Transverse colon (tissue), 4 donors: ENCODE results near the gene TBX2. TPM values are rescaled to one million over a fixed set of nuclear protein-coding genes. Genes with fewer than 3 reads are reported as not detected.

Source experiments
- DNase-seq: peaks from one replicate; pipeline ENCODE4 v3.0.0-alpha.2; 2019
- H3K27ac ChIP-seq, 4 donors: fragments of 200-600 bp; sonication (generic); 2 replicates each; pipeline ENCODE4 v1.5.1; 2016 to 2018; ENCODE audit warnings: inconsistent platforms in 4 of 4
- H3K27me3 ChIP-seq: fragments of 200-600 bp; sonication (generic); 2 replicates; pipeline ENCODE4 v1.5.1; 2017; ENCODE audit warnings: inconsistent platforms
- H3K36me3 ChIP-seq, 4 donors: fragments of 200-600 bp; sonication (generic); 2 replicates each; pipeline ENCODE4 v1.5.1; 2017 to 2019; ENCODE audit warnings: inconsistent platforms in 4 of 4
- H3K4me1 ChIP-seq, 4 donors: fragments of 200-600 bp; sonication (generic); 2 replicates each; pipeline ENCODE4 v1.5.1; 2017 to 2020; ENCODE audit warnings: inconsistent platforms in 4 of 4
- H3K4me3 ChIP-seq, 4 donors: fragments of 200-600 bp; sonication (generic); 1 replicate in 1 of 4; 2 replicates in 3 of 4; pipeline versions ENCODE4 v1.5.1 to v1.6.1; 2017 to 2019; ENCODE audit warnings: inconsistent platforms in 4 of 4
- H3K9me3 ChIP-seq, 2 donors: fragments of 200-600 bp; sonication (generic); 2 replicates each; pipeline ENCODE4 v1.5.1; 2017 to 2019; ENCODE audit warnings: inconsistent platforms in 2 of 2
- EP300 ChIP-seq: sonication (generic); formaldehyde crosslinking; IDR thresholded peaks from one replicate; pipeline ENCODE4 v1.6.1; 2017; ENCODE audit warnings: antibody characterized with exemption, low read depth
- POLR2A ChIP-seq: fragments of 450-650 bp; IDR thresholded peaks from one replicate; pipeline ENCODE4 v1.6.1; 2016; ENCODE audit warnings: antibody characterized with exemption, mild to moderate bottlenecking, moderate library complexity
- POLR2AphosphoS5 ChIP-seq, 3 donors: sonication (generic); formaldehyde crosslinking; IDR thresholded peaks; one replicate each; pipeline ENCODE4 v1.6.1; 2016; ENCODE audit warnings: antibody characterized with exemption in 3 of 3
- WGBS, 2 donors: methylation state at CpG; one replicate each; pipeline ENCODE4 v1.1.5; 2018; ENCODE audit warnings: low coverage in 1 of 2; 5-methylcytosine and 5-hydroxymethylcytosine counted together
- in situ Hi-C, 4 donors: fragments of 200-750 bp; cut with MboI; loops; one replicate each; pipeline versions ENCODE4 v1.15.0 to v1.15.1; 2017; ENCODE audit warnings: low sequenced_read_pairs in 3 of 4, low pct_ligation_motif_present in 1 of 4, low pct_unique_long_range_greater_than_20kb in 1 of 4
- intact Hi-C: fragments of 100-400 bp; cut with DNase I; formaldehyde crosslinking; loops from one replicate; pipeline ENCODE4 v1.15.1; 2023; ENCODE audit warnings: low total_unique reads
- total RNA-seq, 4 donors: library from RNA; depleted of rRNA; stranded (reverse); fragments of >200 nt; gene quantifications; one replicate each; pipeline ENCODE4 v1.1.0, GENCODE V29; 2016
- TF ChIP-seq, protein P1 (sequence below), 5 experiments: fragments of 200-600 bp in 3 of 5; fragments of 450-650 bp in 2 of 5; sonication (generic) in 3 of 5; IDR thresholded peaks; 1 replicate in 2 of 5; 2 replicates in 3 of 5; pipeline ENCODE4 v1.5.1; 2016 to 2017; ENCODE audit warnings: antibody characterized with exemption in 5 of 5, inconsistent platforms in 3 of 5, mild to moderate bottlenecking in 2 of 5, moderate library complexity in 1 of 5

Gene TBX2
- total RNA-seq, 4 donors from 2014 or later, result 2.6 to 13.5 (median 8.7) TPM

DNA sequence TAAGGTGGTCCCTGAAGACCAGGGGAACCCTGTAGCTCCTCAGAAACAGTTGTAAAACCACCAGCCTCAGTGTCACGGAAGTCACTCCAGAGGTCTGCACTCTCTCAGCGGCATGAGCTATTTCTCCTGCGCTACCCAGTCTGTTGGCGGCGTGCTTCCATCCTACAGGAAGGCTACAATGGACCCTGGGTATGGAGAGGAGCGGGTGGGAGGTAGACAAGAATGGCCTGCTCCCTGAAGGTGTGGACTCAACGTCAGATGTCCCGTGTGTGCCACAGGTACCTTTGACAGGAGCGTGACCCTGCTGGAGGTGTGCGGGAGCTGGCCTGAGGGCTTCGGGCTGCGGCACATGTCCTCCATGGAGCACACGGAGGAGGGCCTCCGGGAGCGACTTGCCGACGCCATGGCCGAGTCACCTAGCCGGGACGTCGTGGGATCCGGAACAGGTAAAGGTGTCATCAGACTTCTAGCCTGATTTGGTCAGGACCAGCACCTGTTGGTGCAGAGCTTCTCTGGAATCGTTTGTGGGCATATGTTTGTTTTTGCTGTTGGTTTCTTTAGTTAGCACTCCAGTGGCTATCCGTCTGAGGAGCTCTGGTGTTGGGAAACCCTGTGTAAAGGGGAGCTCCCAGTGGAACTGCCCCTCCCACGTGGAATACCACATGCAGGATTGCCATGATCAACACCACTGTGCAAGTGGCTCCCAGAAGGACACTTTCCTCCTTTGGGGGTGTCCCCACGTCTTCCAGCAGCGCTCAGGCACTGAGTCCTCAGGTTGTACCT is 31.4 kb upstream of the TBX2 start:
- H3K27me3 ChIP-seq, result no peaks in the 10 kb centered on the region
- no peaks in the 10 kb centered on the region for H3K9me3 ChIP-seq
- H3K36me3 ChIP-seq, result no peaks in the 10 kb centered on the region
- H3K4me1 ChIP-seq, result no peaks in the 10 kb centered on the region
- intact Hi-C loops (no loop called here), in situ Hi-C loops (no loop called here)
- no peak for DNase-seq
- no peak overlapping the region for H3K27ac ChIP-seq
- no peak overlapping the region for H3K4me3 ChIP-seq
- TF ChIP-seq EP300 (no peak), POLR2AphosphoS5 (IDR thresholded peaks at IDR 0.05) (no peak), POLR2A (no peak)
- TF ChIP-seq, protein P1, sequence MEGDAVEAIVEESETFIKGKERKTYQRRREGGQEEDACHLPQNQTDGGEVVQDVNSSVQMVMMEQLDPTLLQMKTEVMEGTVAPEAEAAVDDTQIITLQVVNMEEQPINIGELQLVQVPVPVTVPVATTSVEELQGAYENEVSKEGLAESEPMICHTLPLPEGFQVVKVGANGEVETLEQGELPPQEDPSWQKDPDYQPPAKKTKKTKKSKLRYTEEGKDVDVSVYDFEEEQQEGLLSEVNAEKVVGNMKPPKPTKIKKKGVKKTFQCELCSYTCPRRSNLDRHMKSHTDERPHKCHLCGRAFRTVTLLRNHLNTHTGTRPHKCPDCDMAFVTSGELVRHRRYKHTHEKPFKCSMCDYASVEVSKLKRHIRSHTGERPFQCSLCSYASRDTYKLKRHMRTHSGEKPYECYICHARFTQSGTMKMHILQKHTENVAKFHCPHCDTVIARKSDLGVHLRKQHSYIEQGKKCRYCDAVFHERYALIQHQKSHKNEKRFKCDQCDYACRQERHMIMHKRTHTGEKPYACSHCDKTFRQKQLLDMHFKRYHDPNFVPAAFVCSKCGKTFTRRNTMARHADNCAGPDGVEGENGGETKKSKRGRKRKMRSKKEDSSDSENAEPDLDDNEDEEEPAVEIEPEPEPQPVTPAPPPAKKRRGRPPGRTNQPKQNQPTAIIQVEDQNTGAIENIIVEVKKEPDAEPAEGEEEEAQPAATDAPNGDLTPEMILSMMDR (IDR thresholded peaks at IDR 0.05), result no peak
- WGBS, 2 donors, result 95 to 100% methylated on average over 1 to 27 of the region's 27 CpGs

- H3K4me3 ChIP-seq, result no peak overlapping the region
- H3K4me1 ChIP-seq, result no peaks in the 10 kb centered on the region
- WGBS, 2 donors, result 93% methylated on average over 7 of the region's 7 CpGs; no CpG with 5 or more reads in 1 of the 2 donors
- H3K27me3 ChIP-seq, result no peaks in the 10 kb centered on the region
- DNase-seq, result no peak
- H3K9me3 ChIP-seq, result no peaks in the 10 kb centered on the region
- in situ Hi-C loops, result no loop called here
- intact Hi-C loops, result no loop called here
- H3K36me3 ChIP-seq, result no peaks in the 10 kb centered on the region
- no peak overlapping the region for H3K27ac ChIP-seq
- TF ChIP-seq, protein P1 (IDR thresholded peaks at IDR 0.05), result no peak
- TF ChIP-seq POLR2AphosphoS5 (IDR thresholded peaks at IDR 0.05) (no peak), EP300 (no peak), POLR2A (no peak)
These were observed 30.7 kb upstream of the TBX2 start for GRCh38 chr17:61368832-61369450.

- 94% methylated on average over 10 of the region's 10 CpGs; no CpG with 5 or more reads in 1 of the 2 donors for WGBS, 2 donors
- in situ Hi-C loops, result no loop called here
- no peak for DNase-seq
- Histone ChIP-seq H3K27ac (no peak overlapping the region), H3K27me3 (no peaks in the 10 kb centered on the region), H3K4me3 (no peak overlapping the region), H3K4me1 (no peaks in the 10 kb centered on the region), H3K9me3 (no peaks in the 10 kb centered on the region), H3K36me3 (no peaks in the 10 kb centered on the region)
- TF ChIP-seq POLR2A (no peak), POLR2AphosphoS5 (IDR thresholded peaks at IDR 0.05) (no peak), EP300 (no peak)
- TF ChIP-seq, protein P1 (IDR thresholded peaks at IDR 0.05), result no peak
- intact Hi-C loops, result no loop called here
These were observed 29.9 kb upstream of the TBX2 start for GRCh38 chr17:61369751-61370150.

- in situ Hi-C loops, result no loop called here
- no peak for DNase-seq
- H3K4me1 ChIP-seq, result no peaks in the 10 kb centered on the region
- H3K27me3 ChIP-seq, result no peaks in the 10 kb centered on the region
- H3K9me3 ChIP-seq, result no peaks in the 10 kb centered on the region
- 92 to 100% methylated on average over 1 of the region's 1 CpG for WGBS, 2 donors
- no peaks in the 10 kb centered on the region for H3K36me3 ChIP-seq
- intact Hi-C loops, result no loop called here
- no peak overlapping the region for H3K27ac ChIP-seq
- TF ChIP-seq POLR2A (no peak), POLR2AphosphoS5 (IDR thresholded peaks at IDR 0.05) (no peak), EP300 (no peak)
- TF ChIP-seq, protein P1 (IDR thresholded peaks at IDR 0.05), result no peak
- H3K4me3 ChIP-seq, result no peak overlapping the region
These were observed 28.5 kb upstream of the TBX2 start for GRCh38 chr17:61371179-61371578.
